NCI-H526 (cell line): ENCODE measurements around the gene DKKL1.
"Not testable (repeated sequence)": the region's sequence is repeated elsewhere in the genome, so short reads cannot be mapped to it uniquely, and the experiment has no call there.

Experiments used
- DNase-seq, 2 experiments: peaks; one replicate each; lab custom pipeline; 2025; lab: John Stamatoyannopoulos, UW

The DKKL1 gene

DNA sequence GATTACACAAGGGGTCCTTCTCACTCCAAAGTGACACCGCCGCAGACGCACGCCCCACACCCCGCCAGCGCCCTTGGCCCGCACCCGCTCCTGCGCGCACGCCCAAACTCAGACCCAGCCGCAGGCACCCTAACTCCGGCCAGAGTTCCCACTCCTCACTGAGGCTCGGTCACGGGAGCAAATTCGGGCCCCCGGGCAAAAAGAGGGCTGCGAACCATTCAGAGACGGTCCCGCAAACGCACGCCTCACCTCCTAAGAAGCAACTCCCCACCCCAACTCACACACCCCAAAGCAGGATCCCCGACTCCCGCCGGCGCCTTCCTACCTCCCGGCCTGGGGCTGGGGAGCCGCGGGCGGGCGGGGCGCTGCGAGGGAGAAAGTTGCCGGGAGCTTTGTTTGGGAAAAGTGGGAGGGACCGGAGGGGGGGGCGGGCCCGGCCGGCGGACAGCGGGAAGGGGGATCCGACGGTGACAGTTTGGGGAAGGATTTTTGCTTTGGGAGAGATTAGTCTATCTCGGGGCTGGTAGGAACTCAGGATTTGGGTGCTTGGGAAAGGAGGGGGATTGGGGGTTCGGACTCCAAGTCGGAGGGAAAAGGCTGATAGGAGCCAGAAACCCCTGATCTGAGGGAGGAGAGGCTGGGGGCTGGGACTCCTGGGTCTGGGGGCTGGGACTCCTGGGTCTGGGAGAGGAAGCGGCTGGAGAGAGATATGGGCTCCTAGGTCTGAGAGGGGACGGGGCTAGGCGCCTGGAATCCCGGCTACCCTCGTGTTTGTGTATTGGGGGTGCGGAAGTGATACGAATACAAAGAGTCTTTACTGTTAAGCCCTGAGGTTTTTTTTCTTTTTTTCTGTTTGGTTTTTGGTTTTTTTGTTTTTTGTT is 1.4 kb upstream of the DKKL1 start, which contains the start of gene TEAD2:
TSS of gene TEAD2 (minus strand) at position 369 of the 881 bp plus-strand sequence. CDS start 2,341 bp downstream, outside the sequence.
- DNase-seq: no peak

DNA sequence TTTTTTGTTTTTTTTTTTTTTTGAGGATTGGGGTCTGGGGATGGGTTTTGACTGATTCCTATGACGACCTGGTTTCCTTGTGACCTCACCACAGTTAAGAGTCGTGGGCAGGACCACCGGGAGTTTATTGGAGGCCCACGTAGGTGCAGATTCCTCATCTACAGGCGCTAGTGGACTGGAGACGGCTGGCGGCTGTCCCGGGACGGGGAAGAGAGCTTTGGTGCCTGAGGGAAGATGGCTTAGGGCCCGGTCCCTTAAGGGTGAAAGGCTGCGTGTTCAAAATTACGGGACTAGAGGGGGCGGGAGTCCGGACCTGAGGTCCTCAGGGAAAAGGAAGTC is 779 bp upstream of the DKKL1 start:
- DNase-seq: no peak

DNA sequence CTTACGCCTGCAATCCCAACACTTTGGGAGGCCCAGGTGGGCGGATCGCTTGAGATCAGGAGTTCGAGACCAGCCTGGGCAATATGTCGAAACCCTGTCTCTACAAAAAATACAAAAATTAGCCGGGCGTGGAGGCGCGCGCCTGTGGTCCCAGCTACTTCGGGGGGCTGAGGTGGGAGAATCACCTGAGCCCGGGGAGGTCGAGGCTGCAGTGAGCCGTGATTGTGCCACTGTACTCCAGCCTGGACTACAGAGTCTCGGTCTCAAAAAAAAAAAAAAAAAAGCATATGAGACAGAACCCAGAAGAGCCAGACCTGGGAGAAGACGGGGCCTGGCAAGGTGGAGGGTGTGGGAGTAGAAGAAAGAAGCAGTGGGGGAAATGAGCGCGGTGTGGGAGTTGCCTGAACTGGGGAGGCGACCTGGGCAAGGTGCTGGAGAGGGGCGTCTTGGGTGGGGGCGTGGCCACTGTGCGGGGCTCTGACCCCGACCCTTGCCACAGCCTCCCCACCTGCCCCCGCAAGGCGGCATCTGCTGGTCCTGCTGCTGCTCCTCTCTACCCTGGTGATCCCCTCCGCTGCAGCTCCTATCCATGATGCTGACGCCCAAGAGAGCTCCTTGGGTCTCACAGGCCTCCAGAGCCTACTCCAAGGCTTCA is 533 bp downstream of the DKKL1 start:
- DNase-seq: no peak

DNA sequence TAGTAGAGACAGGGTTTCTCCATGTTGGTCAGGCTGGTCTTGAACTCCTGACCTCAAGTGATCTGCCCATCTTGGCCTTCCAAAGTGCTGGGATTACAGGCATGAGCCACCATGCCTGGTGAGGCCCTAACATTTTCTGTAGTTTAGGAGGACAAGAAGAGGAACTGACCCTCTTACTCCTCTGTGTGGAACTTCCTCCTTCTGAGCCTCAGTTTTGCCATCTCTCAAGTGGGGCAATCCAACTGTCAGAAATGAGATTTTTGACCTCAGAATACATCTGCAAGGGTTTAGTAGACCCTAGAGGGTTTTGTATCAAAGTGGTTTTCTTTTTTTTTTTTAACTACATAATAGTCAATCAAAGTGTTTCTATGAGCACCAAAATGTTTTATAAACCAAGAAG is 2.4 kb downstream of the DKKL1 start:
- no peak for DNase-seq

DNA sequence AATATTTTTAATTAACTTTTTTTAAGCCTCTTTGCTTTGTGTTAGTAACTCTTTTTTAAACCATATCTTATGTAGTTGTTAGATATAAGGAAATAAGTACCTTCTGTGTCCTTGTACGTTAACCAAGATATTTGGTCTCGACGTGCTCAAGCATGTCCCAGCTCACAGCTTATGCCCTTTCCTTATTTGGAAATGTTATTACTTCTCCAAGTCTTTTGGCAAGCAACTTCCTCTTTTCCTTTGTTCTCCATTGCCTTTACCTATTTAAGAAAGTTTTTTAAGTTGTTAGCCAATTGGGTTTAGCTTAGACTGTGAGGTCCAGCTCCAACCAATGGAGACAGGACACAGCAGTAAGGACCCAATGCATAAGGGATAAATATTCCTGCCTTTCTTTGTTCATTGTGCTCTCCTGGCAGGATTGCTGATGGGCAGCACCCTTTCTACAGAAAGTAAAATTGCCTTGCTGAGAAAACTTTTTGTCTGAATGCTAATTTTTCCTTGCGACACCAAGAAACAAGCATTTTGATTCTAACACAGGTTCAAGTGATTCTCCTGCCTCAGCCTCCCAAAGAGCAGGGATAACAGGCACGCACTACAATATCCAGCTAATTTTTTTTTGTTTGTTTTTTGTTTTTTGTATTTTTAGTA is 5.2 kb downstream of the DKKL1 start:
- DNase-seq: no peak

DNA sequence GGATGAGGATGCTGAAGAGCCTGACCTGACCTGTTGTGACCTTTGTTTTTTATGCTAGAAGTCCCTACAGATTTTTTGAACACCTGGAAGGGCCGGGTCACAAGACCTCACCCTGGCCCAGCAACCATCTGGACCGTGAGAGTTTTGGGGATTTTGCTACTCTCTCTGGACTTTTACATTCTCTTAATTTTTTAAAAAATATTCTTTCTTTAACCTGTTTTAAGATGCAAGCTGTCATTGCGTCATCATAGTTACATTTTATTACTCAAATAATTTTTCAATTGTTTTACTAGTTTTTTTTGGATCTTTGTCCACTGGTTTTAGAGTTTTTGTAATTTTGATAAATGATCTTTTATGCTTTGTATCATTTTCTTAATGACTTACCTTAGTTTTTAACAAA is 7.5 kb downstream of the DKKL1 start:
- no peak for DNase-seq

DNA sequence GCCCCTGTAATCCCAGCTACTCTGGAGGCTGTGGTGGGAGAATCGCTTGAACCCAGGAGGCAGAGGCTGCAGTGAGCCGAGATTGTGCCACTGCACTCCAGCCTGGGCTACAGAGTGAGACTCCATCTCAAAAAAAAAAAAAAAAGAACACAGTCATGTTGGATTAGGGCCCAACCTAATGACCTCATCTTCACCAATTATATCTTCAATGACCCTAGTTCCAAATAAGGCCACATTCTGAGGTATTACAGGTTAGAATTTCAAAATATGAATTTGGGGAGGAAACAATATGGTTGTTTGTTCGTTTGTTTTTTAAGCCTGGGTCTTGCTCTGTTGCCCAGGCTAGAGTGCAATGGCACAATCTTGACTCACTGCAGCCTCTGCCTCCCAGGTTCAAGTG is 9.5 kb downstream of the DKKL1 start:
- DNase-seq: not testable (repeated sequence)

DNA sequence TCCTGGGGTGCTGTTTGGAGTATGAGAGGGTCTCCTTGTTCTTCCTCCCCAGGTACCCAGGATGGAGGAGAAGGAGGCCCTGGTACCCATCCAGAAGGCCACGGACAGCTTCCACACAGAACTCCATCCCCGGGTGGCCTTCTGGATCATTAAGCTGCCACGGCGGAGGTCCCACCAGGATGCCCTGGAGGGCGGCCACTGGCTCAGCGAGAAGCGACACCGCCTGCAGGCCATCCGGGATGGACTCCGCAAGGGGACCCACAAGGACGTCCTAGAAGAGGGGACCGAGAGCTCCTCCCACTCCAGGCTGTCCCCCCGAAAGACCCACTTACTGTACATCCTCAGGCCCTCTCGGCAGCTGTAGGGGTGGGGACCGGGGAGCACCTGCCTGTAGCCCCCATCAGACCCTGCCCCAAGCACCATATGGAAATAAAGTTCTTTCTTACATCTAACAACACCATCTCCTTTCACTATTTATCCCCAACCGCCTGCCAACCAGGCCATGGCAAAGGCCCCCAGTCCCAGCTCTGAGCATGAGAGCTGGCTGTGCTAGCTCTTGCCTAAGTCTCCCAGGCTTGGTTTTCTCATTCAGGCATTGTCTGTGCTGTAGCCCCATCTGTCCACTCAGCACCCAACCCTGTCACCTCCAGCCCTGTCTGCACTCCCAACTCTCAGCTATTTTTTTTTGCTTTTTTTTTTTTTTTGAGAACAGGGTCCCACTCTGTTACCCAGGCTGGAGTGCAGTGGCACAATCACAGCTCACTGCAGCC is 11.2 kb downstream of the DKKL1 start:
- no peak for DNase-seq

DNA sequence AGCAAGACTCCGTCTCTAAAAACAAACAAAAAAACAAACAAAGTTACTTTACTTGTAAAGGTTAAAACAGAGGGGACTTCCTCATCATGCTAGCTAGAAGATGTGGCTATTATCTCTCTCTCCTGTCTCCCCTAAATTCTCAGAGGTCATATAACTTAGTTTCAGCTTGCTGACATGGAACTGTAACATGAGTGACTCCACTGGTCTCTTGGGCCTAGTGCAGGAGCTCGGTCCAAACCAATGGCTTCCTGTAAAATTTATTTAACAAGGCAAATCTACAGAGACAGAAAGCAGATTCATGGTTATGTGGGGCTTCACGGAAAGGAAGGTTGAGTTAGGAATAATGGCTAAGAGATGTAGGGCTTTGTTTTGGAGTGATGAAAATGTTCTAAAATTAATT is 14.8 kb downstream of the DKKL1 start:
- DNase-seq: no peak

DNA sequence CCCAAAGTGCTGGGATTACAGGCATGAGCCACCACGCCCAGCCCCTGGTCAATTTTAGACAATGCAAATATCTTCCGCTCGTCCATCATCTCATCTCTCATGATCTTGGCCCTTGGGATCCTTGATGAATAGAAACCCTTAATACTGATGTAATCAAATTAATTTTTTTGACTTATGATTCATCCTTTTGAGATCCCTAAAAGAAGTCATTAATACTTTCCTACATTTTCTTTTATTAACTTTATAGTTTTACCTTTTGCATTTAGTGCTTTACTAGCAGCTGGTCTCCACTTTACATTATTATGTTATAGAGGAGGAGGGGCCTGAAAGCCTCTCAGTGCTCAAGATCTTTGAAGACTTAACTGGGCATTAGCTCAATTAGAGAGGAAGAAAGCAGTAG is 16.7 kb downstream of the DKKL1 start:
- DNase-seq: no peak

DNA sequence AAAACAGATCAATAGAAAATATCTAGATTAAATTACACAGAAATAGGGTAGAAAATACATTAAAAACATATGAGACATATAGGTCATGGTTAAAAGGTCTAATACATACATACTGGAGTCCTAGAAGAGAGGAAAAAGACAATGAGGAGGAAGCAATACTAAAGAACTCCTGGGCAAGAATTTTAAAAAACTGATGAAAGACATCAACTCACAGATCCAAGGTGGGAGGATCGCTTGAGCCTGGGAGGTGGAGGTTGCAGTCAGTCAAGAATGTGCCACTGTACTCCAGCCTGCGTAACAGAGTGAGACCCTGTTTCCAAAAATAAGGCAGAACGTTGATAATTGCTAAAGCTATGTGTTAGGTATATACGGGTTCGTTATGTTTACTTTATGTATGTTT is 19.0 kb downstream of the DKKL1 start:
- DNase-seq: no peak

DNA sequence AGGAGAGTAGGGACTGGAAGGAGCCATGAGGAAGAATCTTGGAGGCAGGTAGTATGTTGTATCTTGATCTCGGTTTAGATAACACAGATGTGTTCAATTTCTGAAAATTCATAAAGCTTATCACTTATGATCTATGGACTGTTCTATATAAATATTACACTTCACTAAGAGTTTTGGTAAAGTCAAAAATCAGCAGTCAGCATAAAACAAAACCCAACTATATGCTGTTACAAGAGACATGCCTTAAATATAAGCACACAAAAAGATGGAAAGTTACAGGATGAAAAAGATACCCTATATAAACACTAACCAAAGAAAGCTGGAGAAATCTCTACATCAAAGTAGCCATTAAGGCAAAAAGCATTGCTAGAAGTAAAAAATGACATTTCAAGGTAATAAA is 19.9 kb downstream of the DKKL1 start:
- no peak for DNase-seq

DNA sequence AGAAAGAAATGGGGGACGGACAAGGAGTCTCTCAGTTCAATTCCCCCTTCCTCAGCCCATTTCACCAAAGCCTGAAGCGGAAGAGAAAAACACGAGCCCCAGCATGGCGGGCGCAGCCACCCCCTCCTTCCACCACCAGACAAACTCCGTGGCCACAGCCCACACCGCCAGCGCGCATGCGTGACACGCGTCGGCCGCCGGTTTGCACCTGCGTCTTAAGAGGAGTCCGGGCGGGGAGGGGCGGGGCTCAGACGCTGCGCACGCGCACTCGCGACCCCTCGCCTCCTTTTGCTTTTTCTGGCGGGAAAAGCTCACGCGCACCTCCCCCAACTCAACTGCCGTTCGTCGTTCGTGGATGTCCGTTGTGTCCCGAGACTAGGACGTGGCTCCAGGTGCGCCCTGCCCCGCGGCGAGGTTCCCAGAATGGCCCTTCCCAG is 24.3 kb downstream of the DKKL1 start, which contains the start of gene KASH5:
TSS of gene KASH5 (plus strand) at position 314 of the 437 bp plus-strand sequence. CDS start 2,635 bp downstream, outside the sequence.
- DNase-seq: peak; percentile 73 to 88

DNA sequence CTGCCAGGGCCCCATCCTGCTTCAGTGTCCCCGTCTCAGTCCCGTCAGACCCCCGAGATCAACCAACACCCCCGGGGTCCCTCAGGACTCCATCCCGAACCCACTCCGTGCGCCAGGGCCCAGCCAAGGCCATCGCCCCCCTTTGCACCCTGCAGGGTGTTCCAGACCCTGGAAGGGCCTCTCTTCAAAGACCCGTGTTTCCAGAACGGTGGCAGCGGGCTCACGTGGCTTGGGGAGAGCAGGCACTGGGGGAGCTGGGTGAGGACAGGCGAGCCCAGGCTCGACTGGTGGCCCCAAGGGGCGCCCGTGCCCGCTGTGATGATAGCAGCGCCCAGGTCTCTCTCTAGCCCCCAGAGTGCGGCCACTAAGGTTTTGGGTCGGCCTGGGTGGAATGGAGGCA is 25.7 kb downstream of the DKKL1 start:
- no peak for DNase-seq

DNA sequence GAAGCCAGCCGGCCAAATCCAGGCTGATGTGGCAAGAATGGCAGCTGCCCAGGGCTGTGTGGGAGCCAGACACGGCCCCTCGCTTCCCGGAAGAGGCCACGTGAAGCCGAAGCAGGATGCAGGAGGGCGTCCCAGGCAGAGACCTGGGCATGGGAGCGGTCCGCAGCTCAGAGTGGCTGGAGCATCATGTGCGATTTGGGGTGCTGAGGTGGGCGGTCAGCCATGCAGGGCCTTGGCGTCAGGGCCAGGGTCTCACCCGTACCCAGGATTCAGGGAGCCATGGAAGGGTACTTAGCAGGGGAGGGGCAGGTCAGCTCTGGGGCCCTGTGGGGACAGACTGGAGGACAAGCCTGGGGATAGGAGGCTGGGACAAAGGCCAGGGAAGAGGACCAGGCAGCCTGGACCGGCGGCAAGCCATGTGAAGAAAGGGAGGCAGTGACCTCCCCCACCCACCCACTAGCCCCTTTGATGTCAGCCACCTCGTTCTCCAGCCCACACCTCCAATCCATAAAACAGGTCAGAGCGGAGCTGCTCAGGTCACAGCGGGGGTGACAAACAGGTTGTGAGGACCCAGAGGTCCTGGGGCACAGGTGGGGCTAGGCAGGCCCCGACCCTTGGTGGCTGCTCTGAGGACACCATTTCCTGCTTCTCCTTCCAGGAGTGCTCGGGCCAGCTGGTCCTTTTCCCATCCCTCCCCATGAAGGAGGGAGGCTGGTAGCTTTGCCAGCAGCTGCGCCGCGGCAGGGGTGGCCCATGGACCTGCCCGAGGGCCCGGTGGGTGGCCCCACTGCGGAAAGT is 26.7 kb downstream of the DKKL1 start:
- DNase-seq: no peak

DNA sequence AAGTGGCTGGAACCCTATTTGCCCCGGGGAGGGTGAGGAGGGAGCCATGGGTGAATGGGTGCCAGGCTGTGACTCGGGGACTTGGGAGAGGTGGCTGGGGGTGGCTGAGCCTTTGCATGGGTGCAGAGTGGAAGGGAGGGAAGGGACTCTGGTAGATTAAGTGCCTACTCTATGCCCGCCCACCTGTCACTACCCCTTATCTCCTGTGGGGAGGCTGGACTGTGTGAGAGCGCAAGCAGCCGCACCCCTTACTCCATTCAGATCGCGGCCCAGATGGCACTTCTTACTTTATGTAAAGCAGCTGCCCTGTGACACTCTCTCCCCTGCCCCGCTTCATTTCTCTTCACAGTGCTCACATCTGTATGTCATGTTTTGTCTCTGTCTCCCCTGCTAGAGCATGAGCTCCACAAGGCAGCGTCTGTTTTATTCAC is 27.3 kb downstream of the DKKL1 start:
- no peak for DNase-seq

DNA sequence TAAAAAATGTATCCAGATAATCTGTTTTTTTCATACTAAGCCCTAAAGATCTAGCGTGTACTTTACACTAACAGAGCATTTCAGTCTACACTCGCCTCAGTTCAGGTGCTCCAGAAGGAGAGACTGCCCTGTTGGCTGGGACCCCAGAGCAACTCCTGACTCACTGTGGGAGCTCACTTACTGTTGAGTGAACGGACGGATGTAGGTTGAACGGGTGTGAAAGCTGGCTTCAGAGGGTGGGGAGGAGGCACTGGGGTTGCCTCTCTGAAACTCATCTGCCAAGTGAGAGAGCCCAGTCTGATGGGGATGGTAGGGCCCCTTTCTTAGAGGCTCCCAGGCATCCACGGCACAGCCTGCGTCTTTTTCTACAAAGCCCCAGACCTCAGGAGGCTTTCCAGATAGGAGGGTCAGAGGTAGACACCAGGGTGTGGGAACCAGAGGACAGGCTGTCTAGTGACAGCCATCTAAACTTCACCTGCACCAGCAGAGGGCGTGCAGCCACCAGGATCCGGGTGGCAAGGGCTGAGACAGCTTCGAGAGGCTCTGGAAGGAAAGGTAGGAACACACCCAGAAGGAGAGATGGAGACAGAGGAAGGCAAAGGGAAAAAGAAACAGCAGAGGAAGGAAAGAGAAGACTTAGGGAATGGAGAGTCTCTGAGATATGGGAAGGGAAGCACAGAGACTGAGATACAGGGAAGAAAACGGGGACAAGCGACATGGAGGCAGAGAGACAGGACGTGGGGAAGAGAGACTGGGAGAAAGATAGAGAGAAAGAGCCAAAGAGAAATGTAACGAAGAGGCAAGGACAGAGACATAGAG is 28.1 kb downstream of the DKKL1 start:
- DNase-seq: peak; percentile 59 to 87

DNA sequence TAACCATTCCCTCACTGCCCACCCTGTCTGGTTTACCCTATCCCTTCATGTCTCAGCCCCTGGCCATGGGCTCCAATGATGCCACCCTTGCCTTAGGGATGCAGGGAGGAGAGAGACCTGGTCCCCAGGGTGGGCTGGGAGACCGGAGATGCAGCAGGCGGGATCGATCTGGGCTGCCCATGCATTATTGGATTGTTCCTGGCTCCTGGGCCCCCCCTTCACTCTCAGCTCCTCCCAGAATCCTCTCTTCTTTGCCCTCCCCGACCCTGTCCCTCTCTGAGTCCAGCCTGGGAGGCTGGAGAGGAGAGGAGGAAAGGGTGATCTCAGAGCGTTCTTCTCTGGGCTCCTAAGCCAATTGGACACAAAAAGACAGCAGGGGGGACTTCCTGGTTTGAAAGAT is 30.2 kb downstream of the DKKL1 start:
- DNase-seq: no peak

DNA sequence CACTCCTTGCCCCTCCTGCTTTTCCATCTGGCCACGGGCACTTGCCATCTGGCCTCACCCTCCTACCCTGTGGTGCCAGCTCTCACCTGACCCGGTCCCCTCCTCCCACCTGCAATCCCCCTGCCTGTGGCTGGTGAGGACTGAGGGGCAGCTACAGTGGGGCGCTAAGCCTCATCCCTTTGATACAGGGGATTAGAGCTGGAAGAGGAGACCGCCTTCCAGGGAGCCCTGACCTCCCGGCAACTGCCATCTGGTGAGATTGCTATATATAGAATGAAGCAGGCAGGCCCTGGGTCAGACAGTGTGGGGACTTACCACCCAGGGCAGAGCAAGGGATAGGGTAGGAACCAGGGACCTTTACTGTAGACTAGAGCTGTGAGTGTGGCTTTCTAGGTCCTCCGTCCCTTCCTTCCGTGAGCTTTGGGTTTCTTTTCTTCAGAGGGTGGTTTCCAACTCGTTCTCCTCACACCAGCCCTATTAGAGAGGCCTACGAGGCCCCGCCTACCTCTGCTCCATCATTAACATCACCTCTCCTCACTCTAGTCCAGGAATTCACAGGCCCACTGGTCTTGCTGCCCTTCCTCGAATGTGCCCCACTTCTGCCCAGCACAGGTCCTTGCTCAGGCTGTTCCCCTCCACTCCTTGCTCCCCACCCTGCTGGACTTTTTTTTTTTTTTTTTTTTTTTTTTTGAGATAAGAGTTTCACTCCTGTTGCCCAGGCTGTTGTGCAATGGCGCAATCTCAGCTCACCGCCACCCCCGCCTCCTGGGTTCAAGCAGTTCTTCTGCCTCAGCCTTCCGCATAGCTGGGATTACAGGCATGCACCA is 32.1 kb downstream of the DKKL1 start:
- DNase-seq: no peak
